K562 (cell line): Measurements from ENCODE around the gene KIF26B. TPM values are rescaled to one million over a fixed set of nuclear protein-coding genes. Genes with fewer than 3 reads are reported as not detected.

Experiments
- ATAC-seq: fragments of 200-7000 bp; cut with Tn5 transposase; 3 replicates; pipeline ENCODE4 v1.9.1; 2020; ENCODE audit warnings: moderate library complexity
- BruUV-seq: library from RNA; stranded (reverse); fragments of 400-500 nt; replicated peaks from 2 replicates; lab custom pipeline; 2021; lab: Mats Ljungman, UMichigan
- CTCF ChIA-PET: fragments of 300-600 bp; formaldehyde crosslinking; extraction: SDS; loops from one replicate; lab custom pipeline; 2021; ENCODE audit warnings: low intra/inter-chr PET ratio; lab: Yijun Ruan, JAX
- POLR2A ChIA-PET: fragments of 300-600, 350-650 bp; sonication (Branson Sonifier 250); formaldehyde crosslinking; extraction: SDS; loops from one replicate; lab custom pipeline; 2021; ENCODE audit warnings: antibody characterized with exemption, inconsistent platforms; lab: Yijun Ruan, JAX
- DNase-seq, 4 experiments: peaks; one replicate each; pipeline versions ENCODE4 v3.0.0 to v3.0.0-alpha.2; 2011 to 2018; ENCODE audit warnings: low spot score in 3 of 4, mixed read lengths in 3 of 4; ENCODE audit errors: extremely low read depth in 1 of 4
- FAIRE-seq: peaks from 2 replicates; lab custom pipeline; 2011; peaks lifted over from hg19 to GRCh38; lab: Jason Lieb, UNC
- H2AFZ ChIP-seq: 2 replicates; pipeline ENCODE4 v1.6.0; 2011; ENCODE audit warnings: low read depth, low read length, control low read depth, inconsistent platforms
- H3K27ac ChIP-seq: fragments of 200-600 bp; 3 replicates; pipeline ENCODE4 v1.8.0; 2011; ENCODE audit warnings: low read depth, mild to moderate bottlenecking, control low read depth, inconsistent platforms, low read length, moderate library complexity, mixed read lengths; ENCODE audit errors: extremely low read depth
- H3K27me3 ChIP-seq, 2 experiments: fragments of 300-600 bp in 1 of 2; 2 replicates in 1 of 2; 3 replicates in 1 of 2; pipeline versions ENCODE4 v1.6.0 to v1.8.0; 2011; ENCODE audit warnings: inconsistent platforms in 2 of 2, low read length in 2 of 2, mild to moderate bottlenecking in 1 of 2, mixed read lengths in 1 of 2, moderate library complexity in 1 of 2; ENCODE audit not compliant: control insufficient read depth in 2 of 2, insufficient read depth in 2 of 2
- H3K36me3 ChIP-seq: fragments of 300-600 bp; 3 replicates; pipeline ENCODE4 v1.8.0; 2011; ENCODE audit warnings: mild to moderate bottlenecking, low read length, inconsistent platforms; ENCODE audit not compliant: control insufficient read depth, insufficient read depth
- H3K4me1 ChIP-seq, 2 experiments: fragments of 200-600 bp in 1 of 2; replicated peaks in 1 of 2; 2 replicates in 1 of 2; 3 replicates in 1 of 2; pipeline versions ENCODE4 v1.5.1 to v1.8.0; 2011; ENCODE audit warnings: inconsistent platforms in 2 of 2, low read length in 2 of 2, mild to moderate bottlenecking in 1 of 2, mixed read lengths in 1 of 2, moderate library complexity in 1 of 2; ENCODE audit not compliant: control insufficient read depth in 2 of 2, insufficient read depth in 2 of 2
- H3K4me2 ChIP-seq: 2 replicates; pipeline ENCODE4 v1.6.1; 2011; ENCODE audit warnings: low read length, control low read depth, inconsistent platforms, mixed read lengths; ENCODE audit not compliant: insufficient read depth
- H3K4me3 ChIP-seq: fragments of 200-600 bp; sonication (generic), shearing (Covaris generic); 2 replicates; pipeline ENCODE4 v1.5.1; 2016; ENCODE audit warnings: control low read depth, inconsistent platforms
- H3K79me2 ChIP-seq: fragments of 200-600 bp; 3 replicates; pipeline ENCODE4 v1.8.0; 2011; ENCODE audit warnings: low read length, inconsistent platforms; ENCODE audit not compliant: control insufficient read depth, insufficient read depth
- H3K9ac ChIP-seq, 2 experiments: 2 replicates each; pipeline versions ENCODE4 v1.6.0 to v1.6.1; 2011; ENCODE audit warnings: low read depth in 2 of 2, low read length in 2 of 2, control low read depth in 1 of 2, inconsistent platforms in 1 of 2, mild to moderate bottlenecking in 1 of 2, mixed read lengths in 1 of 2; ENCODE audit not compliant: insufficient read depth in 1 of 2
- H3K9me1 ChIP-seq: one replicate; pipeline ENCODE4 v1.6.0; 2011; ENCODE audit warnings: inconsistent platforms, mild to moderate bottlenecking, low read length, moderate library complexity; ENCODE audit not compliant: control insufficient read depth, insufficient read depth
- H3K9me3 ChIP-seq: replicated peaks from 2 replicates; pipeline ENCODE4 v1.5.1; 2011; ENCODE audit warnings: low read depth, low read length, inconsistent platforms; ENCODE audit not compliant: control insufficient read depth, insufficient read depth
- H4K20me1 ChIP-seq: replicated peaks from 2 replicates; pipeline ENCODE4 v1.6.1; 2011; ENCODE audit warnings: low read length, inconsistent platforms, mixed read lengths; ENCODE audit not compliant: control insufficient read depth, insufficient read depth
- ATF3 ChIP-seq, 2 experiments: fragments of 450-650 bp in 1 of 2; sonication (generic) in 1 of 2; formaldehyde crosslinking in 1 of 2; IDR thresholded peaks in 1 of 2; conservative IDR thresholded peaks in 1 of 2; 2 replicates each; pipeline versions ENCODE4 v1.6.1 to v1.8.1; 2016 to 2023; ENCODE audit warnings: mild to moderate bottlenecking in 2 of 2, moderate library complexity in 2 of 2, inconsistent platforms in 1 of 2, missing genetic modification reagents in 1 of 2
- CTBP1 ChIP-seq: fragments of 450-650 bp; IDR thresholded peaks from 2 replicates; pipeline ENCODE4 v1.6.1; 2016; ENCODE audit warnings: borderline replicate concordance
- ELK1 ChIP-seq: sonication (generic); formaldehyde crosslinking; IDR thresholded peaks from 2 replicates; pipeline ENCODE4 v1.8.1; 2022; ENCODE audit warnings: missing genetic modification reagents
- EZH2 ChIP-seq: IDR thresholded peaks from 2 replicates; pipeline ENCODE4 v1.6.1; 2012; ENCODE audit warnings: low read depth, mild to moderate bottlenecking, inconsistent platforms, low read length, borderline replicate concordance
- GABPB2 ChIP-seq: fragments of 250-450 bp; sonication (Bioruptor Pico); conservative IDR thresholded peaks from 2 replicates; pipeline ENCODE4 v1.5.1; 2021; ENCODE audit warnings: mild to moderate bottlenecking
- KLF16 ChIP-seq: IDR thresholded peaks from 2 replicates; pipeline ENCODE4 v1.6.1; 2016; ENCODE audit warnings: antibody characterized with exemption
- RREB1 ChIP-seq: fragments of 250-450 bp; sonication (Bioruptor Pico); IDR thresholded peaks from 2 replicates; pipeline ENCODE4 v1.4.0; 2020
- STAT5A ChIP-seq: IDR thresholded peaks from 2 replicates; pipeline ENCODE4 v1.6.1; 2012; ENCODE audit warnings: low read length, inconsistent platforms, borderline replicate concordance
- TAF15 ChIP-seq: fragments of 200-400 bp; formaldehyde crosslinking; IDR thresholded peaks from 2 replicates; pipeline ENCODE4 v1.6.1; 2017; ENCODE audit warnings: mild to moderate bottlenecking, low read depth, low read length, moderate library complexity
- ZNF445 ChIP-seq: fragments of 250-450 bp; sonication (Bioruptor Pico); IDR thresholded peaks from 2 replicates; pipeline ENCODE4 v1.4.0; 2020; ENCODE audit warnings: low read depth, mild to moderate bottlenecking, moderate library complexity
- ZNF655 ChIP-seq: fragments of 250-450 bp; sonication (Bioruptor Pico); IDR thresholded peaks from 2 replicates; pipeline ENCODE4 v1.5.0; 2021
- WGBS: fragments of 100-300 bp; shearing (Covaris generic); methylation state at CpG from one replicate; pipeline ENCODE4 v1.1.6; 2016; ENCODE audit warnings: low coverage, mixed read lengths; ENCODE audit not compliant: insufficient coverage; ENCODE audit errors: missing lambda C conversion rate; 5-methylcytosine and 5-hydroxymethylcytosine counted together
- in situ Hi-C: fragments of 300-500 bp; cut with MboI; formaldehyde crosslinking; loops from 4 replicates; pipeline ENCODE4 v1.15.0; 2018; ENCODE audit warnings: inconsistent platforms, mixed read lengths
- intact Hi-C: fragments of 100-400 bp; cut with micrococcal nuclease; formaldehyde crosslinking; loops from 2 replicates; pipeline ENCODE4 v1.14.2; 2022
- polyA plus RNA-seq, 8 experiments: library from polyadenylated mRNA; depleted of rRNA in 4 of 8; stranded (reverse) in 5 of 8; unstranded in 3 of 8; fragments of >200 nt; fragmentation: Nextera tagmentation in 2 of 8; fragmentation: Illumina TruSeq in 1 of 8; extraction: Ambion mirVana in 2 of 8; extraction: Trizol in 1 of 8; gene quantifications; 2 replicates each; pipeline versions ENCODE4 v1.2.1 to v1.2.3, GENCODE V29; 2011 to 2014; ENCODE audit warnings: inconsistent platforms in 1 of 8, missing spikeins in 1 of 8
- total RNA-seq, 7 experiments: library from RNA; depleted of rRNA in 6 of 7; stranded (reverse); fragments of >200 nt in 6 of 7; fragmentation: Illumina TruSeq in 2 of 7; extraction: Trizol in 2 of 7; gene quantifications; 2 replicates each; pipeline versions ENCODE4 v1.2.1 to v1.2.3, GENCODE V29; 2011 to 2021; ENCODE audit warnings: low replicate concordance in 1 of 7

The KIF26B gene
- total and polyA plus RNA-seq, 9 of the 15 experiments (the other 6 are each of a cell fraction or from before 2014, with no cell fraction given) = 0.02 to 0.08 (median 0.03) TPM; not detected in 6

GRCh38 chr1:245216366-245217115 is 61.8 kb downstream of the KIF26B start:
- H4K20me1 ChIP-seq = no peaks in the 10 kb centered on the region; the same call in 1 of the 2 replicates
- H3K79me2 ChIP-seq = no peaks in the 10 kb centered on the region
- in situ Hi-C loops = no loop called here
- H3K4me3 ChIP-seq = no peak overlapping the region
- H3K27ac ChIP-seq = no peak overlapping the region
- CTCF ChIA-PET = no interaction called here
- intact Hi-C loops = no loop called here
- no peaks in the 10 kb centered on the region for H3K9me3 ChIP-seq
- no peak for FAIRE-seq
- no peak for DNase-seq
- no peak for ATAC-seq
- peaks cover 70 to 86% of the 10 kb centered on the region in 2 experiments for H3K27me3 ChIP-seq
- H3K36me3 ChIP-seq = no peaks in the 10 kb centered on the region
- H3K9ac ChIP-seq = no peak overlapping the region
- H3K9me1 ChIP-seq = no peaks in the 10 kb centered on the region
- WGBS = 1% methylated on average over 11 of the region's 11 CpGs
- no peak overlapping the region for H3K4me2 ChIP-seq
- H2AFZ ChIP-seq = no peak overlapping the region
- no TSS peak for BruUV-seq
- no peaks in the 10 kb centered on the region for H3K4me1 ChIP-seq
- POLR2A ChIA-PET = interaction anchor here (0.7 to 1.2 kb wide), 2 partner anchors 30 to 48 kb away, joined by 3 read pairs; no protein-coding TSS in a partner anchor
- TF ChIP-seq STAT5A (no peak), TAF15 (no peak), ATF3 (IDR thresholded peaks at IDR 0.05) (no peak), ATF3 (CRISPR knock-in tag; conservative IDR thresholded peaks at IDR 0.05) (no peak), ZNF445 (CRISPR knock-in tag) (no peak), ELK1 (CRISPR knock-in tag) (no peak), RREB1 (no peak), KLF16 (no peak), CTBP1 (no peak), GABPB2 (no peak), EZH2 (no peak), ZNF655 (no peak)
